C1 segment of cervical spinal cord (tissue), 14 donors: ENCODE measurements around the gene MEDAG.

Experiments
- DNase-seq, 14 donors: peaks; one replicate each; lab custom pipeline; 2025; lab: John Stamatoyannopoulos, UW

Gene MEDAG

GRCh38 chr13:30905932-30906383 lies at the start of gene MEDAG:
Gene MEDAG, plus strand, starts transcription at chr13:30906271. Its CDS starts 245 bp downstream, at chr13:30906516.
- DNase-seq: peak in 1 of 14 donors; percentile 3

GRCh38 chr13:30857018-30857417 lies 49.1 kb upstream of the MEDAG start:
- peak in 1 of 14 donors; percentile 18 for DNase-seq

- no peak for DNase-seq
These were observed 48.4 kb upstream of the MEDAG start for GRCh38 chr13:30857636-30858035.

- no peak for DNase-seq
These were observed 46.7 kb upstream of the MEDAG start for GRCh38 chr13:30859326-30859725.

GRCh38 chr13:30861163-30861562 lies 44.9 kb upstream of the MEDAG start:
- DNase-seq: no peak

GRCh38 chr13:30861836-30862467 lies 44.1 kb upstream of the MEDAG start:
- no peak for DNase-seq

- DNase-seq: peak in 3 of 14 donors; percentile 13 to 48 (median 18)
These were observed 43.4 kb upstream of the MEDAG start for GRCh38 chr13:30862707-30863106.

- DNase-seq: no peak
These were observed 42.8 kb upstream of the MEDAG start for GRCh38 chr13:30863231-30863630.

GRCh38 chr13:30863796-30864195 lies 42.3 kb upstream of the MEDAG start:
- no peak for DNase-seq

GRCh38 chr13:30864433-30865122 lies 41.5 kb upstream of the MEDAG start:
- DNase-seq: no peak

- peak; percentile 6 to 78 (median 48) for DNase-seq
These were observed 40.7 kb upstream of the MEDAG start for GRCh38 chr13:30865123-30866049.

- no peak for DNase-seq
These were observed 39.4 kb upstream of the MEDAG start for GRCh38 chr13:30866677-30867076.

- no peak for DNase-seq
These were observed 38.9 kb upstream of the MEDAG start for GRCh38 chr13:30867089-30867669.

GRCh38 chr13:30868799-30869470 lies 37.1 kb upstream of the MEDAG start:
- no peak for DNase-seq

- DNase-seq: no peak
These were observed 36.6 kb upstream of the MEDAG start for GRCh38 chr13:30869491-30869890.

GRCh38 chr13:30870049-30870884 lies 35.8 kb upstream of the MEDAG start:
- DNase-seq: no peak

- DNase-seq: no peak
These were observed 35.0 kb upstream of the MEDAG start for GRCh38 chr13:30870916-30871587.

- DNase-seq: peak in 1 of 14 donors; percentile 53
These were observed 34.3 kb upstream of the MEDAG start for GRCh38 chr13:30871588-30872275.

- no peak for DNase-seq
These were observed 33.8 kb upstream of the MEDAG start for GRCh38 chr13:30872276-30872594.
